Gastrocnemius medialis (tissue), 4 donors: ENCODE results near the gene PIK3C2B.

Experiments used
- CTCF ChIP-seq, 5 experiments: fragments of 450-650 bp in 3 of 5; fragments of 200-600 bp in 2 of 5; sonication (generic) in 2 of 5; IDR thresholded peaks in 4 of 5; conservative IDR thresholded peaks in 1 of 5; 1 replicate in 4 of 5; 2 replicates in 1 of 5; pipeline ENCODE4 v1.5.1; 2016 to 2019; ENCODE audit warnings: antibody characterized with exemption in 5 of 5, mild to moderate bottlenecking in 3 of 5, moderate library complexity in 3 of 5
- POLR2A ChIP-seq, 2 donors: fragments of 450-650 bp; IDR thresholded peaks; one replicate each; pipeline ENCODE4 v1.6.1; 2017; ENCODE audit warnings: antibody characterized with exemption in 2 of 2, mild to moderate bottlenecking in 2 of 2, moderate library complexity in 2 of 2

GRCh38 chr1:204468766-204469302, 25.8 kb downstream of the PIK3C2B start:
- TF ChIP-seq POLR2A (IDR thresholded peaks at IDR 0.05), result no peak
- no peak for TF ChIP-seq CTCF (IDR thresholded peaks at IDR 0.05 in 4 of 5, conservative IDR thresholded peaks at IDR 0.05 in 1 of 5)
